NOMO-1 treated with dmso at 0.1 percent for 144 hours (cell line): ENCODE measurements around the gene SPDYE1.
"Not testable (repeated sequence)": the region's sequence is repeated elsewhere in the genome, so short reads cannot be mapped to it uniquely, and the experiment has no call there.

Experiments used
- DNase-seq: peaks from one replicate; lab custom pipeline; 2025; ENCODE audit not compliant: unreplicated experiment; lab: John Stamatoyannopoulos, UW

SPDYE1 gene

GRCh38 chr7:43997532-43997931 is at the start of gene SPDYE1:
Gene SPDYE1, plus strand, starts transcription at chr7:43997897. Its CDS starts 2,053 bp downstream, at chr7:43999950.
- not testable (repeated sequence) for DNase-seq

GRCh38 chr7:43952028-43952427 is 45.7 kb upstream of the SPDYE1 start:
- DNase-seq = no peak

GRCh38 chr7:43953071-43953470 is 44.6 kb upstream of the SPDYE1 start:
- DNase-seq = no peak

- no peak for DNase-seq
Observed at GRCh38 chr7:43954524-43955228, 43.0 kb upstream of the SPDYE1 start.

- no peak for DNase-seq
Observed at GRCh38 chr7:43956027-43956426, 41.7 kb upstream of the SPDYE1 start.

- no peak for DNase-seq
Observed at GRCh38 chr7:43960933-43961332, 36.8 kb upstream of the SPDYE1 start.

- DNase-seq = not testable (repeated sequence)
Observed at GRCh38 chr7:43966392-43966791, 31.3 kb upstream of the SPDYE1 start.

- DNase-seq = not testable (repeated sequence)
Observed at GRCh38 chr7:43968172-43969040, 29.3 kb upstream of the SPDYE1 start.

GRCh38 chr7:43969586-43969985 is 28.1 kb upstream of the SPDYE1 start:
- DNase-seq = not testable (repeated sequence)

GRCh38 chr7:43970698-43971097 is 27.0 kb upstream of the SPDYE1 start:
- not testable (repeated sequence) for DNase-seq

- not testable (repeated sequence) for DNase-seq
Observed at GRCh38 chr7:43974033-43974573, 23.6 kb upstream of the SPDYE1 start.

GRCh38 chr7:43974725-43975482 is 22.8 kb upstream of the SPDYE1 start:
- DNase-seq = not testable (repeated sequence)

- DNase-seq = no peak
Observed at GRCh38 chr7:43977525-43977924, 20.2 kb upstream of the SPDYE1 start.

- DNase-seq = not testable (repeated sequence)
Observed at GRCh38 chr7:43978102-43978501, 19.6 kb upstream of the SPDYE1 start.

- DNase-seq = not testable (repeated sequence)
Observed at GRCh38 chr7:43982848-43983247, 14.8 kb upstream of the SPDYE1 start.

GRCh38 chr7:43983736-43984135 is 14.0 kb upstream of the SPDYE1 start:
- DNase-seq = not testable (repeated sequence)

- not testable (repeated sequence) for DNase-seq
Observed at GRCh38 chr7:43985904-43986864, 11.5 kb upstream of the SPDYE1 start.

- DNase-seq = not testable (repeated sequence)
Observed at GRCh38 chr7:43987476-43987875, 10.2 kb upstream of the SPDYE1 start.

GRCh38 chr7:43990011-43990585 is 7.6 kb upstream of the SPDYE1 start:
- not testable (repeated sequence) for DNase-seq
